AG09309 (cell line): ENCODE results near the gene IKZF5.

Experiments
- DNase-seq: peaks from one replicate; pipeline ENCODE4 v3.0.0-alpha.2; 2010; ENCODE audit warnings: low read depth
- H3K4me3 ChIP-seq: 2 replicates; pipeline ENCODE4 v1.5.1; 2011; ENCODE audit warnings: mild to moderate bottlenecking, low read depth, low read length, moderate library complexity; ENCODE audit not compliant: control insufficient read depth
- CTCF ChIP-seq: IDR thresholded peaks from 2 replicates; pipeline ENCODE4 v1.5.1; 2011; ENCODE audit warnings: mild to moderate bottlenecking, low read depth, low read length, inconsistent platforms; ENCODE audit not compliant: insufficient read depth, control insufficient read depth; ENCODE audit errors: missing control alignments

Gene IKZF5

GRCh38 chr10:122990278-122990677 lies 18.3 kb downstream of the IKZF5 start:
- no peak for TF ChIP-seq CTCF
- no peak overlapping the region for H3K4me3 ChIP-seq
- DNase-seq: no peak

GRCh38 chr10:122988501-122988900 lies 20.1 kb downstream of the IKZF5 start:
- TF ChIP-seq CTCF: no peak
- no peak for DNase-seq
- H3K4me3 ChIP-seq: no peak overlapping the region

GRCh38 chr10:122986335-122986734 lies 22.3 kb downstream of the IKZF5 start:
- DNase-seq: no peak
- no peak for TF ChIP-seq CTCF
- H3K4me3 ChIP-seq: no peak overlapping the region

GRCh38 chr10:122984708-122985107 lies 23.9 kb downstream of the IKZF5 start:
- no peak for DNase-seq
- no peak for TF ChIP-seq CTCF

GRCh38 chr10:122983898-122984297 lies 24.7 kb downstream of the IKZF5 start:
- DNase-seq: no peak

More at GRCh38 chr10:122984708-122985107, 23.9 kb downstream of the IKZF5 start:
- no peak overlapping the region for H3K4me3 ChIP-seq

GRCh38 chr10:122981066-122981464 lies 27.5 kb downstream of the IKZF5 start:
- DNase-seq: peak; percentile 11
- TF ChIP-seq CTCF: peak; percentile 47
- peak overlapping the region; percentile 64; the same call in 1 of the 2 replicates for H3K4me3 ChIP-seq

More at GRCh38 chr10:122983898-122984297, 24.7 kb downstream of the IKZF5 start:
- no peak overlapping the region for H3K4me3 ChIP-seq
- no peak for TF ChIP-seq CTCF
